Measurements from ENCODE around the gene UBA52.

DNA sequence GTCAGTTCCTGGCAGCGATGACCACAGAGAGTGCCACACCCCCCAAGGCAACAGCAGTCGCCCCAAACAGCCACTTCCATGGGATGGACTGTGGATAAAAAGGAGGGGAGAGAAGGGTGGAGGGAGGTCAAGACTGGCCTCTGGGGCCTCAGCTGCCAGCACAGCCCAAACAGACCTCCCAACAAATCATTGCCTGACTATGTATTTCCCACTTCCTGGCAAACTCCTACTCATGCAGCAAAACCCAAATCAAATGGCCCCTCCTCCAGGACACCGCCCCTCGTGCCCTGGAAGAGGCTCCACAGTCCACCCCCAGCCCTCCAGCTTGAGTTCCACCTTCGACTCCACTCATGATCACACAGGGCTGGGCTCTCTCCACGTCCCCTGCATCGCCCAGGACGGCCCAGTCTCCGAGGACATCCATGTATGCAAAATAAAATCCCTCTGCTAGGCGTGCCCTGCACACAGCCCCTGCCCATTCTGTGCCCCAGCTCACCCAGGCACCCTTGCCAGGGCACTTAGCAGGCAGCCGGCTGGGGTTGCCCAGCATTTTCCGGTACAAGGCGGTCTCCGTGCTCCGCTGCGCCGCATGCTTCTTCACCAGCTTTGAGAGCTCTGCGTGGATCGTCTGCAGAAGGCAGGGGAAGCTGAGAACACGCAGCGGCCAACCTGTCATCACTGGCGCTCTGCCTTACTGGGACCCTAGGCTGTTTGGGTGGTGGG lies 39.3 kb upstream of the UBA52 start:
- TF ChIP-seq, protein P1, sequence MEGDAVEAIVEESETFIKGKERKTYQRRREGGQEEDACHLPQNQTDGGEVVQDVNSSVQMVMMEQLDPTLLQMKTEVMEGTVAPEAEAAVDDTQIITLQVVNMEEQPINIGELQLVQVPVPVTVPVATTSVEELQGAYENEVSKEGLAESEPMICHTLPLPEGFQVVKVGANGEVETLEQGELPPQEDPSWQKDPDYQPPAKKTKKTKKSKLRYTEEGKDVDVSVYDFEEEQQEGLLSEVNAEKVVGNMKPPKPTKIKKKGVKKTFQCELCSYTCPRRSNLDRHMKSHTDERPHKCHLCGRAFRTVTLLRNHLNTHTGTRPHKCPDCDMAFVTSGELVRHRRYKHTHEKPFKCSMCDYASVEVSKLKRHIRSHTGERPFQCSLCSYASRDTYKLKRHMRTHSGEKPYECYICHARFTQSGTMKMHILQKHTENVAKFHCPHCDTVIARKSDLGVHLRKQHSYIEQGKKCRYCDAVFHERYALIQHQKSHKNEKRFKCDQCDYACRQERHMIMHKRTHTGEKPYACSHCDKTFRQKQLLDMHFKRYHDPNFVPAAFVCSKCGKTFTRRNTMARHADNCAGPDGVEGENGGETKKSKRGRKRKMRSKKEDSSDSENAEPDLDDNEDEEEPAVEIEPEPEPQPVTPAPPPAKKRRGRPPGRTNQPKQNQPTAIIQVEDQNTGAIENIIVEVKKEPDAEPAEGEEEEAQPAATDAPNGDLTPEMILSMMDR (IDR thresholded peaks at IDR 0.05): no peak
- TF ChIP-seq EZH2 (IDR thresholded peaks at IDR 0.05; ENCODE audit: borderline replicate concordance, insufficient read depth, low read depth, low read length, poor library complexity, severe bottlenecking): no peak

Measured in B cell (primary cell).